HepG2 (cell line): Measurements from ENCODE around the gene TNP2. TPM values are rescaled to one million over a fixed set of nuclear protein-coding genes. Genes with fewer than 3 reads are reported as not detected.

Source experiments
- ELF4 ChIP-seq: sonication (generic); formaldehyde crosslinking; IDR thresholded peaks from 2 replicates; pipeline ENCODE4 v1.5.0; 2020; ENCODE audit warnings: missing genetic modification reagents, mild to moderate bottlenecking, moderate library complexity, borderline replicate concordance
- HMGXB4 ChIP-seq, 2 experiments: sonication (generic) in 1 of 2; formaldehyde crosslinking in 1 of 2; IDR thresholded peaks; 2 replicates each; pipeline versions ENCODE4 v1.4.0 to v1.6.1; 2018 to 2020; ENCODE audit warnings: missing genetic modification reagents in 2 of 2, borderline replicate concordance in 1 of 2, low read depth in 1 of 2, mild to moderate bottlenecking in 1 of 2, missing biosample characterization in 1 of 2
- HNRNPL ChIP-seq: fragments of 200-400 bp; formaldehyde crosslinking; IDR thresholded peaks from 2 replicates; pipeline ENCODE4 v1.6.1; 2017; ENCODE audit warnings: mild to moderate bottlenecking, low read depth, low read length
- ISX ChIP-seq: sonication (generic); formaldehyde crosslinking; conservative IDR thresholded peaks from 2 replicates; pipeline ENCODE4 v1.5.0; 2020; ENCODE audit warnings: missing genetic modification reagents
- KDM5A ChIP-seq: fragments of 200-600 bp; sonication (generic); IDR thresholded peaks from 2 replicates; pipeline ENCODE4 v1.7.0; 2018; ENCODE audit warnings: antibody characterized with exemption, mild to moderate bottlenecking, low read length, borderline replicate concordance
- MED13 ChIP-seq: sonication (generic); formaldehyde crosslinking; IDR thresholded peaks from 2 replicates; pipeline ENCODE4 v1.5.0; 2020; ENCODE audit warnings: missing genetic modification reagents
- MTA3 ChIP-seq: sonication (generic); formaldehyde crosslinking; IDR thresholded peaks from 2 replicates; pipeline ENCODE4 v1.4.0; 2020; ENCODE audit warnings: missing genetic modification reagents
- POLR2AphosphoS5 ChIP-seq: IDR thresholded peaks from 2 replicates; pipeline ENCODE4 v1.6.1; 2012; ENCODE audit warnings: low read depth, low read length
- THYN1 ChIP-seq: sonication (generic); formaldehyde crosslinking; IDR thresholded peaks from 2 replicates; pipeline ENCODE4 v1.8.1; 2023; ENCODE audit warnings: low read depth, mild to moderate bottlenecking, moderate library complexity, missing genetic modification reagents, borderline replicate concordance
- XRCC5 ChIP-seq: fragments of 200-400 bp; formaldehyde crosslinking; optimal IDR thresholded peaks from 2 replicates; pipeline ENCODE3; 2017; ENCODE audit warnings: mild to moderate bottlenecking, low read length
- ZNF124 ChIP-seq: sonication (generic); formaldehyde crosslinking; IDR thresholded peaks from 2 replicates; pipeline ENCODE4 v1.4.0; 2020; ENCODE audit warnings: missing genetic modification reagents
- ZNF441 ChIP-seq: sonication (generic); formaldehyde crosslinking; IDR thresholded peaks from 2 replicates; pipeline ENCODE4 v1.7.0; 2021; ENCODE audit warnings: missing genetic modification reagents, borderline replicate concordance
- ZNF503 ChIP-seq: sonication (generic); formaldehyde crosslinking; IDR thresholded peaks from 2 replicates; pipeline ENCODE4 v1.4.0; 2020; ENCODE audit warnings: missing genetic modification reagents
- ZNF550 ChIP-seq: sonication (generic); formaldehyde crosslinking; IDR thresholded peaks from 2 replicates; pipeline ENCODE4 v1.4.0; 2020; ENCODE audit warnings: mild to moderate bottlenecking, missing genetic modification reagents, borderline replicate concordance
- ZNF660 ChIP-seq: sonication (generic); formaldehyde crosslinking; IDR thresholded peaks from 2 replicates; pipeline ENCODE4 v1.5.1; 2020; ENCODE audit warnings: mild to moderate bottlenecking, low read depth, missing genetic modification reagents, borderline replicate concordance
- ZNF691 ChIP-seq: sonication (generic); formaldehyde crosslinking; IDR thresholded peaks from 2 replicates; pipeline ENCODE4 v1.4.0; 2020; ENCODE audit warnings: missing genetic modification reagents, low read depth, mild to moderate bottlenecking, borderline replicate concordance
- ZNF775 ChIP-seq: sonication (generic); formaldehyde crosslinking; IDR thresholded peaks from 2 replicates; pipeline ENCODE4 v1.4.0; 2020; ENCODE audit warnings: missing genetic modification reagents, mild to moderate bottlenecking, moderate library complexity, borderline replicate concordance
- polyA plus RNA-seq, 8 experiments: library from polyadenylated mRNA; depleted of rRNA in 3 of 8; stranded (reverse) in 7 of 8; unstranded in 1 of 8; fragments of >200 nt; fragmentation: Illumina TruSeq in 4 of 8; extraction: Trizol in 4 of 8; gene quantifications; 2 replicates each; pipeline versions ENCODE4 v1.2.1 to v1.2.3, GENCODE V29; 2011 to 2016; ENCODE audit warnings: low read depth in 4 of 8, missing spikeins in 1 of 8, mixed read lengths in 1 of 8; ENCODE audit not compliant: insufficient read depth in 1 of 8
- total RNA-seq, 5 experiments: library from RNA; depleted of rRNA; stranded (reverse); fragments of >200 nt; fragmentation: Illumina TruSeq; extraction: Trizol; gene quantifications; 2 replicates each; pipeline ENCODE4 v1.2.3, GENCODE V29; 2016; ENCODE audit warnings: low read depth in 1 of 5
- TF ChIP-seq, protein P1 (sequence below): sonication (generic); formaldehyde crosslinking; IDR thresholded peaks from 2 replicates; pipeline ENCODE4 v1.5.1; 2020; ENCODE audit warnings: missing genetic modification reagents, mild to moderate bottlenecking, borderline replicate concordance
- TF ChIP-seq, protein P2 (sequence below): sonication (generic); formaldehyde crosslinking; IDR thresholded peaks from 2 replicates; pipeline ENCODE4 v1.5.0; 2020; ENCODE audit warnings: missing genetic modification reagents

Gene TNP2
- total and polyA plus RNA-seq, 2 of the 13 experiments (the other 11 are each of a cell fraction or from before 2014, with no cell fraction given) = not detected

- TF ChIP-seq MTA3 (CRISPR knock-in tag) (no peak), ZNF775 (CRISPR knock-in tag) (peak; percentile 93), ZNF550 (CRISPR knock-in tag) (peak; percentile 26; the same call in 1 of the 2 replicates), ISX (0 out of 2 replicates have a peak, but pooled peaks have one; percentile 68), ELF4 (no peak), ZNF124 (CRISPR knock-in tag) (no peak), ZNF503 (peak; percentile 68; the same call in 1 of the 2 replicates), POLR2AphosphoS5 (peak; percentile 50; the same call in 1 of the 2 replicates), MED13 (CRISPR knock-in tag) (peak; percentile 45; the same call in 1 of the 2 replicates), KDM5A (no peak), ZNF691 (peak; percentile 94), ZNF441 (peak; percentile 50; the same call in 1 of the 2 replicates), HMGXB4 (CRISPR knock-in tag; IDR thresholded peaks at IDR 0.05; ENCODE audit: borderline replicate concordance in 1 of 2, low read depth in 1 of 2) (peak; percentile 96 to 98), THYN1 (no peak), XRCC5 (peak; percentile 95), HNRNPL (peak; percentile 95), ZNF660 (CRISPR knock-in tag) (peak; percentile 68; the same call in 1 of the 2 replicates)
- TF ChIP-seq, protein P1, sequence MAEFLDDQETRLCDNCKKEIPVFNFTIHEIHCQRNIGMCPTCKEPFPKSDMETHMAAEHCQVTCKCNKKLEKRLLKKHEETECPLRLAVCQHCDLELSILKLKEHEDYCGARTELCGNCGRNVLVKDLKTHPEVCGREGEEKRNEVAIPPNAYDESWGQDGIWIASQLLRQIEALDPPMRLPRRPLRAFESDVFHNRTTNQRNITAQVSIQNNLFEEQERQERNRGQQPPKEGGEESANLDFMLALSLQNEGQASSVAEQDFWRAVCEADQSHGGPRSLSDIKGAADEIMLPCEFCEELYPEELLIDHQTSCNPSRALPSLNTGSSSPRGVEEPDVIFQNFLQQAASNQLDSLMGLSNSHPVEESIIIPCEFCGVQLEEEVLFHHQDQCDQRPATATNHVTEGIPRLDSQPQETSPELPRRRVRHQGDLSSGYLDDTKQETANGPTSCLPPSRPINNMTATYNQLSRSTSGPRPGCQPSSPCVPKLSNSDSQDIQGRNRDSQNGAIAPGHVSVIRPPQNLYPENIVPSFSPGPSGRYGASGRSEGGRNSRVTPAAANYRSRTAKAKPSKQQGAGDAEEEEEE (CRISPR knock-in tag) = peak; percentile 92; the same call in 1 of the 2 replicates
- TF ChIP-seq, protein P2, sequence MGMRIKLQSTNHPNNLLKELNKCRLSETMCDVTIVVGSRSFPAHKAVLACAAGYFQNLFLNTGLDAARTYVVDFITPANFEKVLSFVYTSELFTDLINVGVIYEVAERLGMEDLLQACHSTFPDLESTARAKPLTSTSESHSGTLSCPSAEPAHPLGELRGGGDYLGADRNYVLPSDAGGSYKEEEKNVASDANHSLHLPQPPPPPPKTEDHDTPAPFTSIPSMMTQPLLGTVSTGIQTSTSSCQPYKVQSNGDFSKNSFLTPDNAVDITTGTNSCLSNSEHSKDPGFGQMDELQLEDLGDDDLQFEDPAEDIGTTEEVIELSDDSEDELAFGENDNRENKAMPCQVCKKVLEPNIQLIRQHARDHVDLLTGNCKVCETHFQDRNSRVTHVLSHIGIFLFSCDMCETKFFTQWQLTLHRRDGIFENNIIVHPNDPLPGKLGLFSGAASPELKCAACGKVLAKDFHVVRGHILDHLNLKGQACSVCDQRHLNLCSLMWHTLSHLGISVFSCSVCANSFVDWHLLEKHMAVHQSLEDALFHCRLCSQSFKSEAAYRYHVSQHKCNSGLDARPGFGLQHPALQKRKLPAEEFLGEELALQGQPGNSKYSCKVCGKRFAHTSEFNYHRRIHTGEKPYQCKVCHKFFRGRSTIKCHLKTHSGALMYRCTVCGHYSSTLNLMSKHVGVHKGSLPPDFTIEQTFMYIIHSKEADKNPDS (CRISPR knock-in tag) = 0 out of 2 replicates have a peak, but pooled peaks have one; percentile 37
These were observed 11.8 kb downstream of the TNP2 start (continued) for GRCh38 chr16:11257131-11257938.
